ENCODE data around the gene NOP53.
"Not testable (repeated sequence)": the region's sequence is repeated elsewhere in the genome, so short reads cannot be mapped to it uniquely, and the experiment has no call there.

DNA sequence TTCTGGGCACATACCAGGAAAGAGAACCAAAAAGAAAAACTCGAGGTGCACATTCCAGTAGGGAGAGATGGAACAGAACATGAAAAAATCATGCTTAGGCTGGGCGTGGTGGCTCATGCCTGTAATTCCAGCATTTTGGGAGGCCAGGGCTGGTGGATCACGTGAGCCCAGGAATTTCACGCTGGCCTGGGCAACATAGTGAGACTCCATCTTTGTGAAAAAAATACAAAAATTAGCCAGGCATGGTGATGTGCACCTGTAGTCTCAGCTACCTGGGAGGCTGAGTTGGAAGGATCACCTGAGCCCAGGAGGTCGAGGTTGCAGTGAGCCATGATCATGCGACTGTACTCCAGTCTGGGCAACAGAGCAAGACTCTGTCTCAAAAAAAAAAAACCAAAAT is 25.9 kb downstream of the NOP53 start:
- TF ChIP-seq, protein P1, sequence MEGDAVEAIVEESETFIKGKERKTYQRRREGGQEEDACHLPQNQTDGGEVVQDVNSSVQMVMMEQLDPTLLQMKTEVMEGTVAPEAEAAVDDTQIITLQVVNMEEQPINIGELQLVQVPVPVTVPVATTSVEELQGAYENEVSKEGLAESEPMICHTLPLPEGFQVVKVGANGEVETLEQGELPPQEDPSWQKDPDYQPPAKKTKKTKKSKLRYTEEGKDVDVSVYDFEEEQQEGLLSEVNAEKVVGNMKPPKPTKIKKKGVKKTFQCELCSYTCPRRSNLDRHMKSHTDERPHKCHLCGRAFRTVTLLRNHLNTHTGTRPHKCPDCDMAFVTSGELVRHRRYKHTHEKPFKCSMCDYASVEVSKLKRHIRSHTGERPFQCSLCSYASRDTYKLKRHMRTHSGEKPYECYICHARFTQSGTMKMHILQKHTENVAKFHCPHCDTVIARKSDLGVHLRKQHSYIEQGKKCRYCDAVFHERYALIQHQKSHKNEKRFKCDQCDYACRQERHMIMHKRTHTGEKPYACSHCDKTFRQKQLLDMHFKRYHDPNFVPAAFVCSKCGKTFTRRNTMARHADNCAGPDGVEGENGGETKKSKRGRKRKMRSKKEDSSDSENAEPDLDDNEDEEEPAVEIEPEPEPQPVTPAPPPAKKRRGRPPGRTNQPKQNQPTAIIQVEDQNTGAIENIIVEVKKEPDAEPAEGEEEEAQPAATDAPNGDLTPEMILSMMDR (IDR thresholded peaks at IDR 0.05; ENCODE audit: insufficient read depth, low read length) = not testable (repeated sequence)
- not testable (repeated sequence) for TF ChIP-seq SPI1 (IDR thresholded peaks at IDR 0.05; ENCODE audit: borderline replicate concordance, low read depth); GABPA (IDR thresholded peaks at IDR 0.05; ENCODE audit: low read depth); POLR2AphosphoS5 (IDR thresholded peaks at IDR 0.05; ENCODE audit: low read depth)
